ENCODE results near the gene SNX25. TPM values are rescaled to one million over a fixed set of nuclear protein-coding genes. Genes with fewer than 3 reads are reported as not detected.

The SNX25 gene
- total RNA-seq, 1 experiment from 2014 or later: 16.7 TPM

- H3K27ac ChIP-seq (ENCODE audit: low read length): peak overlapping the region; percentile 68
- peaks cover 20% of the 10 kb centered on the region for H3K4me1 ChIP-seq (ENCODE audit: control insufficient read depth, insufficient read depth, low read length)
- ChIA-PET POLR2A (interaction anchor here (0.6 kb wide), 1 partner anchor 169 kb away, joined by 6 read pairs; no protein-coding TSS in a partner anchor), CTCF (interaction anchor here (0.5 to 0.6 kb wide), 2 partner anchors 40 to 163 kb away, joined by 3 to 4 read pairs; partner anchors contain the start of gene SLC25A4)
- in situ Hi-C loops (cut with HindIII; ENCODE audit: low pct_unique_long_range_greater_than_20kb, low sequenced_read_pairs) (no loop called here), intact Hi-C loops (cut with micrococcal nuclease; ENCODE audit: unreplicated experiment) (no loop called here)
- H3K9me3 ChIP-seq (ENCODE audit: control insufficient read depth, insufficient read depth, low read depth, low read length): no peaks in the 10 kb centered on the region
- no TSS peak for BruUV-seq (replicated peaks)
- no peak overlapping the region for H3K4me3 ChIP-seq (ENCODE audit: low read depth in 2 of 2, low read length in 2 of 2)
- ATAC-seq (peak; percentile 92), DNase-seq (ENCODE audit: low read depth, low spot score) (peak; percentile 85)
- H3K36me3 ChIP-seq (ENCODE audit: control insufficient read depth, insufficient read depth, low read length): no peaks in the 10 kb centered on the region
- H3K27me3 ChIP-seq (ENCODE audit: control insufficient read depth, insufficient read depth, low read length): no peaks in the 10 kb centered on the region
- TF ChIP-seq CTCF (IDR thresholded peaks at IDR 0.05): no peak
- TF ChIP-seq SIN3A (IDR thresholded peaks at IDR 0.05; ENCODE audit: borderline replicate concordance, insufficient read depth, low read depth, low read length): no peak
- no peak for TF ChIP-seq POLR2AphosphoS5 (IDR thresholded peaks at IDR 0.05; ENCODE audit: low read depth, low read length)
- TF ChIP-seq REST (IDR thresholded peaks at IDR 0.05; ENCODE audit: insufficient read depth in 1 of 2, low read depth in 2 of 2, low read length in 1 of 2): no peak
- no peak for TF ChIP-seq TCF7L2 (IDR thresholded peaks at IDR 0.05; ENCODE audit: low read depth, low read length)
These were observed 96.6 kb downstream of the SNX25 start for GRCh38 chr4:185305979-185306442.

- Histone ChIP-seq H3K9me3 (ENCODE audit: control insufficient read depth, insufficient read depth, low read depth, low read length) (no peaks in the 10 kb centered on the region), H3K4me1 (ENCODE audit: control insufficient read depth, insufficient read depth, low read length) (peaks cover 20% of the 10 kb centered on the region), H3K36me3 (ENCODE audit: control insufficient read depth, insufficient read depth, low read length) (no peaks in the 10 kb centered on the region), H3K4me3 (ENCODE audit: low read depth in 2 of 2, low read length in 2 of 2) (no peak overlapping the region), H3K27ac (ENCODE audit: low read length) (no peak overlapping the region), H3K27me3 (ENCODE audit: control insufficient read depth, insufficient read depth, low read length) (no peaks in the 10 kb centered on the region)
- BruUV-seq (replicated peaks): no TSS peak
- intact Hi-C loops (cut with micrococcal nuclease; ENCODE audit: unreplicated experiment): no loop called here
- ATAC-seq (no peak), DNase-seq (ENCODE audit: low read depth, low spot score) (no peak)
- in situ Hi-C loops (cut with HindIII; ENCODE audit: low pct_unique_long_range_greater_than_20kb, low sequenced_read_pairs): no loop called here
- ChIA-PET CTCF (no interaction called here), POLR2A (no interaction called here)
- TF ChIP-seq REST (IDR thresholded peaks at IDR 0.05; ENCODE audit: insufficient read depth in 1 of 2, low read depth in 2 of 2, low read length in 1 of 2): no peak
- no peak for TF ChIP-seq POLR2AphosphoS5 (IDR thresholded peaks at IDR 0.05; ENCODE audit: low read depth, low read length)
- TF ChIP-seq SIN3A (IDR thresholded peaks at IDR 0.05; ENCODE audit: borderline replicate concordance, insufficient read depth, low read depth, low read length): no peak
- no peak for TF ChIP-seq CTCF (IDR thresholded peaks at IDR 0.05)
- no peak for TF ChIP-seq TCF7L2 (IDR thresholded peaks at IDR 0.05; ENCODE audit: low read depth, low read length)
These were observed 97.9 kb downstream of the SNX25 start for GRCh38 chr4:185307136-185307950.
